GM19239 (cell line): ENCODE measurements around the gene PRDX4.
A peak's percentile ranks its signal among the peaks of the same experiment; 100 is the strongest.
"Not testable (repeated sequence)": the region's sequence is repeated elsewhere in the genome, so short reads cannot be mapped to it uniquely, and the experiment has no call there.

Experiments used
- DNase-seq: peaks from one replicate; pipeline ENCODE4 v3.0.0; 2011; ENCODE audit warnings: low spot score; ENCODE audit not compliant: insufficient read length
- FAIRE-seq: peaks from 2 replicates; lab custom pipeline; 2011; peaks lifted over from hg19 to GRCh38; lab: Jason Lieb, UNC

The PRDX4 gene

GRCh38 chrX:23667239-23668177 lies at the start of gene PRDX4:
TSS of gene PRDX4 (plus strand) at chrX:23667493. CDS start at chrX:23667571, 78 bp downstream.
- FAIRE-seq, result peak; percentile 94
- DNase-seq, result no peak

- FAIRE-seq, result no peak
Observed at GRCh38 chrX:23621621-23622265, 45.5 kb upstream of the PRDX4 start.

GRCh38 chrX:23623797-23624196 lies 43.5 kb upstream of the PRDX4 start:
- no peak for DNase-seq
- no peak for FAIRE-seq

More at GRCh38 chrX:23621621-23622265, 45.5 kb upstream of the PRDX4 start:
- no peak for DNase-seq

- no peak for FAIRE-seq
- no peak for DNase-seq
Observed at GRCh38 chrX:23626651-23627050, 40.6 kb upstream of the PRDX4 start.

- DNase-seq (no peak), FAIRE-seq (no peak)
Observed at GRCh38 chrX:23628131-23628530, 39.2 kb upstream of the PRDX4 start.

- DNase-seq, result no peak
- no peak for FAIRE-seq
Observed at GRCh38 chrX:23631136-23631535, 36.2 kb upstream of the PRDX4 start.

GRCh38 chrX:23633834-23634580 lies 33.3 kb upstream of the PRDX4 start:
- no peak for DNase-seq
- FAIRE-seq, result no peak

GRCh38 chrX:23637187-23637586 lies 30.1 kb upstream of the PRDX4 start:
- DNase-seq, result no peak
- FAIRE-seq, result no peak

GRCh38 chrX:23643020-23643419 lies 24.3 kb upstream of the PRDX4 start:
- DNase-seq, result no peak
- no peak for FAIRE-seq

- FAIRE-seq (no peak), DNase-seq (no peak)
Observed at GRCh38 chrX:23644744-23645143, 22.5 kb upstream of the PRDX4 start.

GRCh38 chrX:23656091-23656490 lies 11.2 kb upstream of the PRDX4 start:
- FAIRE-seq (no peak), DNase-seq (no peak)

- FAIRE-seq (no peak), DNase-seq (no peak)
Observed at GRCh38 chrX:23656684-23657083, 10.6 kb upstream of the PRDX4 start.

- DNase-seq (no peak), FAIRE-seq (no peak)
Observed at GRCh38 chrX:23659339-23659738, 8.0 kb upstream of the PRDX4 start.

GRCh38 chrX:23660083-23660765 lies 7.1 kb upstream of the PRDX4 start:
- DNase-seq, FAIRE-seq: not testable (repeated sequence)

- FAIRE-seq, result no peak
Observed at GRCh38 chrX:23660766-23661132, 6.5 kb upstream of the PRDX4 start.

GRCh38 chrX:23661671-23662070 lies 5.6 kb upstream of the PRDX4 start:
- DNase-seq, result no peak
- FAIRE-seq, result peak; percentile 33

More at GRCh38 chrX:23660766-23661132, 6.5 kb upstream of the PRDX4 start:
- no peak for DNase-seq

GRCh38 chrX:23662187-23662586 lies 5.1 kb upstream of the PRDX4 start:
- DNase-seq, result no peak
- FAIRE-seq, result no peak

GRCh38 chrX:23662853-23663252 lies 4.4 kb upstream of the PRDX4 start:
- DNase-seq (no peak), FAIRE-seq (no peak)

- FAIRE-seq (no peak), DNase-seq (no peak)
Observed at GRCh38 chrX:23664496-23664895, 2.8 kb upstream of the PRDX4 start.

GRCh38 chrX:23666282-23666681 lies 1.0 kb upstream of the PRDX4 start:
- FAIRE-seq (peak; percentile 11), DNase-seq (no peak)
